Parathyroid adenoma (tissue), 2 donors: ENCODE measurements around the gene ASB9.
"Not testable (repeated sequence)": the region's sequence is repeated elsewhere in the genome, so short reads cannot be mapped to it uniquely, and the experiment has no call there.

Experiments used
- H2AFZ ChIP-seq: fragments of 300-600 bp; sonication (generic); one replicate; pipeline ENCODE4 v1.7.0; 2017; ENCODE audit warnings: antibody characterized with exemption, mild to moderate bottlenecking
- H3K27ac ChIP-seq: fragments of 300-600 bp; sonication (generic); one replicate; pipeline ENCODE4 v1.7.0; 2017
- H3K27me3 ChIP-seq: fragments of 300-600 bp; sonication (generic); one replicate; pipeline ENCODE4 v1.7.0; 2017; ENCODE audit warnings: low read length; ENCODE audit not compliant: control insufficient read depth, insufficient read depth
- H3K36me3 ChIP-seq: fragments of 300-600 bp; sonication (generic); one replicate; pipeline ENCODE4 v1.7.0; 2017; ENCODE audit warnings: low read length; ENCODE audit not compliant: control insufficient read depth, insufficient read depth
- H3K4me1 ChIP-seq: fragments of 300-600 bp; sonication (generic); one replicate; pipeline ENCODE4 v1.7.0; 2017; ENCODE audit warnings: control low read depth
- H3K4me2 ChIP-seq: fragments of 300-600 bp; sonication (generic); one replicate; pipeline ENCODE4 v1.7.0; 2017; ENCODE audit warnings: low read length
- H3K4me3 ChIP-seq: fragments of 300-600 bp; sonication (generic); one replicate; pipeline ENCODE4 v1.7.0; 2017; ENCODE audit warnings: low read depth, low read length
- H3K79me2 ChIP-seq: fragments of 300-600 bp; sonication (generic); one replicate; pipeline ENCODE4 v1.7.0; 2017; ENCODE audit warnings: control low read depth
- H3K9ac ChIP-seq: fragments of 300-600 bp; sonication (generic); one replicate; pipeline ENCODE4 v1.7.0; 2017; ENCODE audit warnings: mild to moderate bottlenecking
- H3K9me3 ChIP-seq: fragments of 300-600 bp; sonication (generic); one replicate; pipeline ENCODE4 v1.7.0; 2017; ENCODE audit warnings: low read length; ENCODE audit not compliant: control insufficient read depth
- CTCF ChIP-seq: fragments of 300-600 bp; sonication (generic); IDR thresholded peaks from one replicate; pipeline ENCODE4 v1.7.0; 2017; ENCODE audit warnings: antibody characterized with exemption, mild to moderate bottlenecking
- donor health status: primary hyperparathyroidism.

The ASB9 gene

GRCh38 chrX:15202454-15203177, 67.3 kb downstream of the ASB9 start:
- Histone ChIP-seq H2AFZ (no peak overlapping the region), H3K4me3 (no peak overlapping the region), H3K9ac (no peak overlapping the region), H3K36me3 (no peaks in the 10 kb centered on the region), H3K79me2 (no peaks in the 10 kb centered on the region), H3K27me3 (no peaks in the 10 kb centered on the region), H3K4me1 (no peaks in the 10 kb centered on the region), H3K9me3 (no peaks in the 10 kb centered on the region), H3K4me2 (no peak overlapping the region), H3K27ac (no peak overlapping the region)
- no peak for TF ChIP-seq CTCF

- Histone ChIP-seq H2AFZ (no peak overlapping the region), H3K36me3 (no peaks in the 10 kb centered on the region), H3K27ac (no peak overlapping the region), H3K4me3 (no peak overlapping the region), H3K4me2 (no peak overlapping the region), H3K27me3 (no peaks in the 10 kb centered on the region), H3K4me1 (no peaks in the 10 kb centered on the region), H3K79me2 (no peaks in the 10 kb centered on the region), H3K9me3 (no peaks in the 10 kb centered on the region), H3K9ac (no peak overlapping the region)
- no peak for TF ChIP-seq CTCF
Observed at GRCh38 chrX:15200871-15201270, 69.0 kb downstream of the ASB9 start.

GRCh38 chrX:15198608-15199202, 71.2 kb downstream of the ASB9 start:
- H3K9ac ChIP-seq, H3K27ac ChIP-seq, H2AFZ ChIP-seq, H3K4me2 ChIP-seq, H3K79me2 ChIP-seq, H3K4me3 ChIP-seq, H3K4me1 ChIP-seq, H3K9me3 ChIP-seq, H3K36me3 ChIP-seq, H3K27me3 ChIP-seq: not testable (repeated sequence)

DNA sequence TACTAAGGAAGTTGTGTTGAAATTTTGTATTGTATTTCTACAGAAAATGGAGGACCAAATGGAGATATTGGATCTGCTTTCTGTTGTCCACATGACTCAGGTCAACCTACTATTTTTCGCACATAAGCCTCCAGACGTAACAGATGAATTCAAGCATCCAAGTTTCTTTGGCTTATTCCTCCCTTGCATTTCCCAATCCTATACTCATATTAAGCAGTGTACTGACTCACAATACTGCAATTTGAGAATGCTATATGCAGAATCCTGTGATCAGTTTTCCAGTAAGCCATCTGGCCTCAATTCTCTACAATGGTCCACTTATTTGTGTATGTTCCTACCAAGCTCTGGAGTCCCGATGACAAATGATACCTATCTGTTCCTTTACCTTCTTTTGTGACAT, 75.7 kb downstream of the ASB9 start:
- Histone ChIP-seq H3K79me2 (no peaks in the 10 kb centered on the region), H3K4me2 (no peak overlapping the region), H3K9me3 (no peaks in the 10 kb centered on the region), H3K4me3 (no peak overlapping the region), H2AFZ (no peak overlapping the region), H3K9ac (no peak overlapping the region), H3K27me3 (no peaks in the 10 kb centered on the region), H3K36me3 (no peaks in the 10 kb centered on the region), H3K27ac (no peak overlapping the region), H3K4me1 (no peaks in the 10 kb centered on the region)
- TF ChIP-seq CTCF: no peak
